ENCODE measurements around the gene NSMF. TPM values are rescaled to one million over a fixed set of nuclear protein-coding genes. Genes with fewer than 3 reads are reported as not detected.

NSMF gene
- total RNA-seq, 2 donors from 2014 or later: 58.9 to 66.0 TPM

DNA sequence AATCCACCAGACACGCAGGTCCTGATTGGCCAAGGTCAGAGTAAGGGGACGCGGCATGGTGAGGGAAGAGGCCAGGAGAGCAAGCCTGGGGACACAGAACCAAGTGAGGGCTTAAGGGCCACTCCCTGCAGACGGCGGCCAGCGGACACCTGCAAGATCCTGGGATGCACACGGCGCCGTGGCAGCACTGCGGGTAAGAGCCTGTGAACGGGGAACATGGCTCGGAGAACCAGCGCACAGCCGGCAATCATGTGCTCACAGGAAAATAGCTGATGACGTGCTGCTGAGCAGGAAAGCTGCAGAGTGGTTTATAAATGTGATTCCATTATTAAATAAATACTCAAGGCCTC, 27.0 kb upstream of the NSMF start:
- H3K4me1 Mint-ChIP-seq: no peaks in the 10 kb centered on the region
- WGBS, 2 experiments (ENCODE audit: insufficient coverage in 1 of 2, insufficient read length in 1 of 2): 94% methylated on average over 14 to 15 of the region's 15 CpGs
- TF ChIP-seq, protein P1, sequence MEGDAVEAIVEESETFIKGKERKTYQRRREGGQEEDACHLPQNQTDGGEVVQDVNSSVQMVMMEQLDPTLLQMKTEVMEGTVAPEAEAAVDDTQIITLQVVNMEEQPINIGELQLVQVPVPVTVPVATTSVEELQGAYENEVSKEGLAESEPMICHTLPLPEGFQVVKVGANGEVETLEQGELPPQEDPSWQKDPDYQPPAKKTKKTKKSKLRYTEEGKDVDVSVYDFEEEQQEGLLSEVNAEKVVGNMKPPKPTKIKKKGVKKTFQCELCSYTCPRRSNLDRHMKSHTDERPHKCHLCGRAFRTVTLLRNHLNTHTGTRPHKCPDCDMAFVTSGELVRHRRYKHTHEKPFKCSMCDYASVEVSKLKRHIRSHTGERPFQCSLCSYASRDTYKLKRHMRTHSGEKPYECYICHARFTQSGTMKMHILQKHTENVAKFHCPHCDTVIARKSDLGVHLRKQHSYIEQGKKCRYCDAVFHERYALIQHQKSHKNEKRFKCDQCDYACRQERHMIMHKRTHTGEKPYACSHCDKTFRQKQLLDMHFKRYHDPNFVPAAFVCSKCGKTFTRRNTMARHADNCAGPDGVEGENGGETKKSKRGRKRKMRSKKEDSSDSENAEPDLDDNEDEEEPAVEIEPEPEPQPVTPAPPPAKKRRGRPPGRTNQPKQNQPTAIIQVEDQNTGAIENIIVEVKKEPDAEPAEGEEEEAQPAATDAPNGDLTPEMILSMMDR (conservative IDR thresholded peaks at IDR 0.05): no peak
- no peak overlapping the region for H3K4me3 ChIP-seq (ENCODE audit: low read length)
- H3K9me3 Mint-ChIP-seq: no peaks in the 10 kb centered on the region
- H3K9ac ChIP-seq (ENCODE audit: extremely low read depth, low read length, poor library complexity, severe bottlenecking): no peak overlapping the region
- H3K4me3 Mint-ChIP-seq: no peak overlapping the region
- no peaks in the 10 kb centered on the region for H3K36me3 ChIP-seq (ENCODE audit: control insufficient read depth, insufficient read depth, low read length)
- H3K4me1 ChIP-seq (ENCODE audit: control insufficient read depth, insufficient read depth, low read length): no peaks in the 10 kb centered on the region
- no peak overlapping the region for H3K27ac ChIP-seq (ENCODE audit: low read depth, low read length)
- H3K27ac Mint-ChIP-seq: no peak overlapping the region
- no peaks in the 10 kb centered on the region for H3K27me3 Mint-ChIP-seq (ENCODE audit: insufficient read depth)
- no peaks in the 10 kb centered on the region for H3K36me3 Mint-ChIP-seq (ENCODE audit: low read depth)
- no peaks in the 10 kb centered on the region for H3K9me3 ChIP-seq (ENCODE audit: control insufficient read depth, low read length)
- H3K27me3 ChIP-seq (ENCODE audit: control insufficient read depth, insufficient read depth, low read length, poor library complexity, severe bottlenecking): no peaks in the 10 kb centered on the region
- DNase-seq: no peak

DNA sequence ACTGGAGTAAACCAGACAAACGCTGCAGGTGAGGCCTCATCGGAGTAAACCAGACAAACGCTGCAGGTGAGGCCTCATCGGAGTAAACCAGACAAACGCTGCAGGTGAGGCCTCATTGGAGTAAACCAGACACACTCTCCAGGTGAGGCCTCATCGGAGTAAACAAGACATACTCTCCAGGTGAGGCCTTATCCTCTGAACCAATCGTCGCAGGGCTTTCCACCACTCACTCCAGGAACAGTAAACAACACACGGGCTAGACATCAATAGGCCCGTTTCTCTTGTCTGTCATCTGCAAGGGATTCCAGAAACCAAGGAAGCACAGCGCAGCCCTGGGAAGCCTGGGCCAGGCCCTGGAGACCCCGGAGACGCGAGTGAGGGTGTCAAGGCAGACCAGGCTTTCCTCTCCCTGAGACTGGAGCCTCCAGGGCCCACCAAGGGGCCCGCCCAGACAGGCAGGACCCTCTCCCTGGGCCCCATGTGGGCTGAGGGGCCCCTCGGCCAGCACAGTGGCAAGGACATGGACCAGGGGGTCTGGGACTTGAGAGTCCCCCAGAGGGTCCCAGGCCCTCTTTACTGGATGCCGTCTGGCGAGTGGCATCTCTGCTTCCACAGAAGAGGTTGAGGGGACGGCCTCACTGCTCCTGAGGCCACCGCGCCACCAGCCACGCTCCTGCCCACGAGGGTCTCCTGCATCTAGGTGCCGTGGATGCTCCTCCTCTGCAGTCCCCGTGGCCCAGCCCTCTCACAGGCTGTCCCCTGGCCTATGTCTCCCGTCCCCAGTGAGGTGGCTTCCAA, 26.4 kb upstream of the NSMF start:
- Histone ChIP-seq H3K27ac (ENCODE audit: low read depth, low read length) (no peak overlapping the region), H3K9me3 (ENCODE audit: control insufficient read depth, low read length) (no peaks in the 10 kb centered on the region), H3K4me3 (ENCODE audit: low read length) (no peak overlapping the region), H3K27me3 (ENCODE audit: control insufficient read depth, insufficient read depth, low read length, poor library complexity, severe bottlenecking) (no peaks in the 10 kb centered on the region), H3K9ac (ENCODE audit: extremely low read depth, low read length, poor library complexity, severe bottlenecking) (no peak overlapping the region), H3K36me3 (ENCODE audit: control insufficient read depth, insufficient read depth, low read length) (no peaks in the 10 kb centered on the region), H3K4me1 (ENCODE audit: control insufficient read depth, insufficient read depth, low read length) (no peaks in the 10 kb centered on the region)
- Mint-ChIP-seq H3K36me3 (ENCODE audit: low read depth) (no peaks in the 10 kb centered on the region), H3K4me1 (no peaks in the 10 kb centered on the region), H3K4me3 (no peak overlapping the region), H3K27ac (no peak overlapping the region), H3K9me3 (no peaks in the 10 kb centered on the region), H3K27me3 (ENCODE audit: insufficient read depth) (no peaks in the 10 kb centered on the region)
- TF ChIP-seq, protein P1 (conservative IDR thresholded peaks at IDR 0.05): no peak
- WGBS, 2 experiments (ENCODE audit: insufficient coverage in 1 of 2, insufficient read length in 1 of 2): 94 to 96% methylated on average over 17 to 26 of the region's 26 CpGs
- no peak for DNase-seq

- H3K4me3 ChIP-seq (ENCODE audit: low read length): no peak overlapping the region
- no peak overlapping the region for H3K9ac ChIP-seq (ENCODE audit: extremely low read depth, low read length, poor library complexity, severe bottlenecking)
- Mint-ChIP-seq H3K9me3 (no peaks in the 10 kb centered on the region), H3K27me3 (ENCODE audit: insufficient read depth) (no peaks in the 10 kb centered on the region), H3K36me3 (ENCODE audit: low read depth) (no peaks in the 10 kb centered on the region), H3K4me1 (no peaks in the 10 kb centered on the region), H3K27ac (peak overlapping the region; percentile 79), H3K4me3 (no peak overlapping the region)
- TF ChIP-seq, protein P1 (conservative IDR thresholded peaks at IDR 0.05): no peak
- DNase-seq: no peak
- H3K4me1 ChIP-seq (ENCODE audit: control insufficient read depth, insufficient read depth, low read length): no peaks in the 10 kb centered on the region
- H3K27me3 ChIP-seq (ENCODE audit: control insufficient read depth, insufficient read depth, low read length, poor library complexity, severe bottlenecking): no peaks in the 10 kb centered on the region
- 94 to 97% methylated on average over 12 to 27 of the region's 27 CpGs for WGBS, 2 experiments (ENCODE audit: insufficient coverage in 1 of 2, insufficient read length in 1 of 2)
- H3K9me3 ChIP-seq (ENCODE audit: control insufficient read depth, low read length): no peaks in the 10 kb centered on the region
- no peak overlapping the region for H3K27ac ChIP-seq (ENCODE audit: low read depth, low read length)
- H3K36me3 ChIP-seq (ENCODE audit: control insufficient read depth, insufficient read depth, low read length): no peaks in the 10 kb centered on the region
These were observed 25.6 kb upstream of the NSMF start for GRCh38 chr9:137484551-137485315.
